Measurements from ENCODE around the gene EPHB2. TPM values are rescaled to one million over a fixed set of nuclear protein-coding genes. Genes with fewer than 3 reads are reported as not detected.

Gene EPHB2
- total and polyA plus RNA-seq, 2 of the 8 experiments (the other 6 are each of a cell fraction or from before 2014, with no cell fraction given) = 15.8 to 17.2 TPM

DNA sequence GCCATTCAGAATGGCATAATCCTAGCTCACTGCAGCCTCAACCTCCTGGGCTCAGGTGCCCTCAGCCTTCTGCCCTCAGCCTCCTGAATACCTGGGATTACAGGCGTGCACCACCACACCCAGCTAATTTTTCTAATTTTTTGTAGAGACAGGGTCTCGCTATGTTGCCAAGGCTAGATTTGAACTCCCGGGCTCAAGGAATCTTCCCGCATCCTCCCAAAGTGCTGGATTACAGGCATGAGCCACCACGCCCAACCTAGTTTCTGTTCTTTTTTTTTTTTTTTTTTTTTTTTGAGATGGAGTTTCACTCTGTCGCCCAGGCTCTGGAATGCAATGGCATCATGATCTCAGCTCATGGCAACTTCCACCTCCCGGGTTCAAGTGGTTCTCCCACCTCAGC lies 153.1 kb downstream of the EPHB2 start:
- H3K14ac ChIP-seq (ENCODE audit: insufficient read length) = no peak overlapping the region

More for the DNA sequence above, 153.1 kb downstream of the EPHB2 start:
- peaks cover 0 to 3% of the 10 kb centered on the region in 2 experiments; a peak in 1 of 4 replicates for H3K9me3 ChIP-seq (ENCODE audit: insufficient read depth in 2 of 2, low read depth in 1 of 2, low read length in 1 of 2)
- no peak overlapping the region for H4K8ac ChIP-seq (ENCODE audit: extremely low read depth, insufficient read depth, low read length)
- H4K20me1 ChIP-seq (replicated peaks in 1 of 2; ENCODE audit: control insufficient read depth in 1 of 2, insufficient read depth in 2 of 2, low read length in 2 of 2) = no peaks in the 10 kb centered on the region
- H3K4ac ChIP-seq (replicated peaks; ENCODE audit: insufficient read length, low read depth, low read length) = no peak overlapping the region
- H3K23me2 ChIP-seq (ENCODE audit: low read depth, low read length) = no peaks in the 10 kb centered on the region
- H3K18ac ChIP-seq (ENCODE audit: extremely low read depth, low read length) = no peak overlapping the region
- H3K56ac ChIP-seq (replicated peaks; ENCODE audit: insufficient read length, low read depth, low read length) = no peak overlapping the region
- TF ChIP-seq, protein P1, sequence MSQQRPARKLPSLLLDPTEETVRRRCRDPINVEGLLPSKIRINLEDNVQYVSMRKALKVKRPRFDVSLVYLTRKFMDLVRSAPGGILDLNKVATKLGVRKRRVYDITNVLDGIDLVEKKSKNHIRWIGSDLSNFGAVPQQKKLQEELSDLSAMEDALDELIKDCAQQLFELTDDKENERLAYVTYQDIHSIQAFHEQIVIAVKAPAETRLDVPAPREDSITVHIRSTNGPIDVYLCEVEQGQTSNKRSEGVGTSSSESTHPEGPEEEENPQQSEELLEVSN (IDR thresholded peaks at IDR 0.05) = no peak
- no peak for TF ChIP-seq CBX5 (IDR thresholded peaks at IDR 0.05; ENCODE audit: low read depth, low read length)
- no peak for TF ChIP-seq SIN3A (conservative IDR thresholded peaks at IDR 0.05 in 1 of 2, IDR thresholded peaks at IDR 0.05 in 1 of 2; ENCODE audit: low read depth in 1 of 2, low read length in 2 of 2)
- no peak for TF ChIP-seq KDM1A (IDR thresholded peaks at IDR 0.05; ENCODE audit: borderline replicate concordance, low read length)
- no peak for TF ChIP-seq TAF7 (optimal IDR thresholded peaks at IDR 0.05; ENCODE audit: borderline replicate concordance, low read depth, low read length)
- no peak for TF ChIP-seq RFX5 (IDR thresholded peaks at IDR 0.05; ENCODE audit: borderline replicate concordance, low read depth, low read length)
- no peak for TF ChIP-seq MAX (IDR thresholded peaks at IDR 0.05)
- TF ChIP-seq SP2 (IDR thresholded peaks at IDR 0.05; ENCODE audit: low read length) = no peak
- TF ChIP-seq ZNF274 (IDR thresholded peaks at IDR 0.05; ENCODE audit: borderline replicate concordance, extremely low read depth, low read length) = no peak
- TF ChIP-seq YY1 (IDR thresholded peaks at IDR 0.05; ENCODE audit: low read depth, low read length) = no peak
- TF ChIP-seq JUN (IDR thresholded peaks at IDR 0.05; ENCODE audit: low read depth, low read length) = no peak
- TF ChIP-seq TCF12 (IDR thresholded peaks at IDR 0.05; ENCODE audit: low read depth, low read length) = no peak
- no peak for TF ChIP-seq CHD2 (IDR thresholded peaks at IDR 0.05; ENCODE audit: low read length)
- no peak for TF ChIP-seq POLR2A (IDR thresholded peaks at IDR 0.05; ENCODE audit: control extremely low read depth in 1 of 2, low read depth in 2 of 2, low read length in 2 of 2)
- TF ChIP-seq POU5F1 (IDR thresholded peaks at IDR 0.05; ENCODE audit: low read depth, low read length) = no peak
- H2BK20ac ChIP-seq (ENCODE audit: low read length) = no peak overlapping the region
- no peak overlapping the region for H2AK5ac ChIP-seq (ENCODE audit: low read depth, low read length)
- POLR2A ChIA-PET (ENCODE audit: partially characterized antibody) = no interaction called here
- no peak overlapping the region for H3K9ac ChIP-seq (replicated peaks in 1 of 4; ENCODE audit: extremely low read depth in 1 of 4, low read depth in 3 of 4, low read length in 3 of 4)
- H3K27me3 ChIP-seq (replicated peaks in 1 of 4; ENCODE audit: control insufficient read depth in 3 of 4, extremely low read depth in 1 of 4, insufficient read depth in 3 of 4, low read length in 3 of 4) = no peaks in the 10 kb centered on the region
- no peak overlapping the region for H2BK12ac ChIP-seq (ENCODE audit: low read depth, low read length)
- DNase-seq (ENCODE audit: low read depth in 1 of 2, low spot score in 2 of 2) (no peak), FAIRE-seq (no peak)
- no peak overlapping the region for H2BK5ac ChIP-seq (ENCODE audit: low read depth, low read length)
- 92% methylated on average over 6 of the region's 7 CpGs; no CpG with 5 or more reads in 1 of the 2 experiments for WGBS, 2 experiments (ENCODE audit: extremely low coverage in 1 of 2, insufficient coverage in 1 of 2, insufficient read length in 1 of 2, insufficient replicate concordance in 2 of 2, low coverage in 1 of 2, low lambda C conversion rate in 2 of 2, missing lambda C conversion rate in 1 of 2)
- H3K4me2 ChIP-seq (ENCODE audit: insufficient read depth in 1 of 2, low read depth in 2 of 2, low read length in 2 of 2) = no peak overlapping the region
- no peaks in the 10 kb centered on the region for H3K79me1 ChIP-seq (ENCODE audit: low read depth, low read length)
- no peaks in the 10 kb centered on the region for H3K79me2 ChIP-seq (ENCODE audit: control insufficient read depth in 1 of 2, insufficient read depth in 2 of 2, low read length in 2 of 2)
- H3K23ac ChIP-seq (ENCODE audit: insufficient read length) = no peak overlapping the region
- H4K5ac ChIP-seq (ENCODE audit: insufficient read length, low read depth, low read length) = no peak overlapping the region
- H2BK15ac ChIP-seq (ENCODE audit: low read length) = no peak overlapping the region
- H2BK120ac ChIP-seq (replicated peaks; ENCODE audit: low read depth, low read length) = no peak overlapping the region
- H2AFZ ChIP-seq (ENCODE audit: low read length) = no peak overlapping the region
- H4K91ac ChIP-seq (replicated peaks; ENCODE audit: insufficient read length, low read length) = no peak overlapping the region
- peaks cover 0 to 3% (median 0%) of the 10 kb centered on the region in 4 experiments; a peak in 3 of 7 replicates for H3K4me1 ChIP-seq (replicated peaks in 1 of 4; ENCODE audit: control insufficient read depth in 3 of 4, insufficient read depth in 4 of 4, low read length in 3 of 4)
- CTCF ChIA-PET (ENCODE audit: partially characterized antibody) = interaction anchor here (0.6 to 8.5 kb wide), 23 partner anchors 13 to 607 kb away, joined by 3 to 132 read pairs (median 16); no protein-coding TSS in a partner anchor
- H3K4me3 ChIP-seq (ENCODE audit: extremely low read depth in 1 of 4, insufficient read depth in 2 of 4, low read depth in 3 of 4, low read length in 4 of 4) = no peak overlapping the region
- no peak overlapping the region for H3K27ac ChIP-seq (ENCODE audit: low read depth, low read length)
- no peaks in the 10 kb centered on the region for H3K36me3 ChIP-seq (ENCODE audit: control insufficient read depth in 2 of 4, insufficient read depth in 4 of 4, low read length in 3 of 4)
